H9 (cell line): Measurements from ENCODE around the gene CCNL1. TPM values are rescaled to one million over a fixed set of nuclear protein-coding genes. Genes with fewer than 3 reads are reported as not detected.
"Not testable (repeated sequence)": the region's sequence is repeated elsewhere in the genome, so short reads cannot be mapped to it uniquely, and the experiment has no call there.

ENCODE experiments used
- DNase-seq: peaks from one replicate; pipeline ENCODE4 v3.0.0-alpha.2; 2017
- H2AFZ ChIP-seq: one replicate; pipeline ENCODE4 v1.6.1; 2013; ENCODE audit warnings: mild to moderate bottlenecking, low read length, control low read depth, moderate library complexity
- H2AK5ac ChIP-seq: 2 replicates; pipeline ENCODE4 v1.6.1; 2013; ENCODE audit warnings: low read length, control low read depth, mixed read lengths; ENCODE audit not compliant: insufficient read length
- H2BK120ac ChIP-seq: one replicate; pipeline ENCODE4 v1.6.1; 2013; ENCODE audit warnings: low read depth, mild to moderate bottlenecking, low read length, control low read depth, inconsistent platforms; ENCODE audit not compliant: poor library complexity, severe bottlenecking
- H2BK12ac ChIP-seq: 2 replicates; pipeline ENCODE4 v1.6.1; 2013; ENCODE audit warnings: low read length, control low read depth, mixed read lengths, low read depth; ENCODE audit not compliant: insufficient read length
- H2BK15ac ChIP-seq: 2 replicates; pipeline ENCODE4 v1.6.1; 2013; ENCODE audit warnings: low read depth, low read length, control low read depth
- H2BK20ac ChIP-seq: one replicate; pipeline ENCODE4 v1.6.1; 2013; ENCODE audit warnings: low read depth, mild to moderate bottlenecking, low read length, control low read depth, inconsistent platforms; ENCODE audit not compliant: poor library complexity, severe bottlenecking
- H2BK5ac ChIP-seq: 2 replicates; pipeline ENCODE4 v1.6.1; 2013; ENCODE audit warnings: low read length, control low read depth, mixed read lengths; ENCODE audit not compliant: insufficient read length
- H3K14ac ChIP-seq: 2 replicates; pipeline ENCODE4 v1.6.1; 2013; ENCODE audit warnings: low read length, control low read depth; ENCODE audit not compliant: insufficient read depth
- H3K18ac ChIP-seq: 2 replicates; pipeline ENCODE4 v1.6.1; 2013; ENCODE audit warnings: low read depth, mild to moderate bottlenecking, mixed read lengths, low read length, control low read depth; ENCODE audit not compliant: insufficient read length
- H3K23ac ChIP-seq: 2 replicates; pipeline ENCODE4 v1.6.1; 2013; ENCODE audit warnings: low read length, control low read depth, mixed read lengths, low read depth; ENCODE audit not compliant: insufficient read length
- H3K23me2 ChIP-seq: 2 replicates; pipeline ENCODE4 v1.6.1; 2013; ENCODE audit warnings: low read depth, mild to moderate bottlenecking, mixed read lengths, low read length, control low read depth; ENCODE audit not compliant: insufficient read length, poor library complexity, severe bottlenecking
- H3K27ac ChIP-seq: 2 replicates; pipeline ENCODE4 v1.5.1; 2013; ENCODE audit warnings: low read length, control low read depth, mixed read lengths, low read depth; ENCODE audit not compliant: insufficient read length
- H3K27me3 ChIP-seq: 2 replicates; pipeline ENCODE4 v1.6.1; 2013; ENCODE audit warnings: low read length, control low read depth, inconsistent platforms; ENCODE audit not compliant: insufficient read depth
- H3K4ac ChIP-seq: 2 replicates; pipeline ENCODE4 v1.6.1; 2013; ENCODE audit warnings: low read depth, mild to moderate bottlenecking, control low read depth, inconsistent platforms, low read length, moderate library complexity
- H3K4me1 ChIP-seq: 2 replicates; pipeline ENCODE4 v1.6.1; 2013; ENCODE audit warnings: low read length, control low read depth, inconsistent platforms; ENCODE audit not compliant: insufficient read depth
- H3K4me2 ChIP-seq: 2 replicates; pipeline ENCODE4 v1.6.1; 2013; ENCODE audit warnings: low read length, control low read depth, mixed read lengths; ENCODE audit not compliant: insufficient read length, insufficient read depth
- H3K56ac ChIP-seq: 2 replicates; pipeline ENCODE4 v1.6.1; 2013; ENCODE audit warnings: low read depth, mild to moderate bottlenecking, mixed read lengths, low read length, control low read depth; ENCODE audit not compliant: insufficient read length
- H3K79me1 ChIP-seq: 2 replicates; pipeline ENCODE4 v1.6.1; 2013; ENCODE audit warnings: low read depth, mild to moderate bottlenecking, moderate library complexity, low read length, control low read depth, inconsistent platforms; ENCODE audit not compliant: insufficient read depth, poor library complexity, severe bottlenecking
- H3K79me2 ChIP-seq: 2 replicates; pipeline ENCODE4 v1.6.1; 2013; ENCODE audit warnings: low read length, control low read depth, inconsistent platforms; ENCODE audit not compliant: insufficient read depth
- H3K9ac ChIP-seq: 2 replicates; pipeline ENCODE4 v1.6.1; 2013; ENCODE audit warnings: low read length, control low read depth, mixed read lengths; ENCODE audit not compliant: insufficient read length; ENCODE audit errors: extremely low read depth
- H3K9me3 ChIP-seq: one replicate; pipeline ENCODE4 v1.6.1; 2013; ENCODE audit warnings: low read depth, low read length, inconsistent platforms; ENCODE audit not compliant: control insufficient read depth
- H3T11ph ChIP-seq: one replicate; pipeline ENCODE4 v1.6.1; 2013; ENCODE audit warnings: mild to moderate bottlenecking, low read length, control low read depth, inconsistent platforms
- H4K20me1 ChIP-seq: one replicate; pipeline ENCODE4 v1.6.1; 2013; ENCODE audit not compliant: control insufficient read depth, insufficient read length, insufficient read depth
- H4K5ac ChIP-seq: 2 replicates; pipeline ENCODE4 v1.6.1; 2013; ENCODE audit warnings: low read depth, mild to moderate bottlenecking, mixed read lengths, low read length, control low read depth; ENCODE audit not compliant: insufficient read length
- H4K8ac ChIP-seq: replicated peaks from 2 replicates; pipeline ENCODE4 v1.6.1; 2013; ENCODE audit warnings: low read length, control low read depth, mixed read lengths, low read depth; ENCODE audit not compliant: insufficient read length
- H4K91ac ChIP-seq: 2 replicates; pipeline ENCODE4 v1.6.1; 2013; ENCODE audit warnings: low read depth, mild to moderate bottlenecking, moderate library complexity, mixed read lengths, low read length, control low read depth; ENCODE audit not compliant: insufficient read length
- H3K27ac Mint-ChIP-seq, 3 experiments: 2 replicates in 2 of 3; 3 replicates in 1 of 3; pipeline ENCODE4 v1.8.0; 2020 to 2021; ENCODE audit warnings: mixed read lengths in 3 of 3, mild to moderate bottlenecking in 1 of 3, moderate library complexity in 1 of 3
- H3K27me3 Mint-ChIP-seq: 2 replicates; pipeline ENCODE4 v1.8.0; 2021; ENCODE audit warnings: low read depth, mild to moderate bottlenecking, moderate library complexity, mixed read lengths
- H3K36me3 Mint-ChIP-seq, 3 experiments: 2 replicates in 2 of 3; 3 replicates in 1 of 3; pipeline ENCODE4 v1.8.0; 2020 to 2021; ENCODE audit warnings: low read depth in 3 of 3, mixed read lengths in 3 of 3; ENCODE audit not compliant: insufficient read depth in 1 of 3
- H3K4me1 Mint-ChIP-seq, 2 experiments: 2 replicates each; pipeline ENCODE4 v1.8.0; 2020; ENCODE audit warnings: mixed read lengths in 2 of 2
- H3K4me3 Mint-ChIP-seq, 2 experiments: 2 replicates in 1 of 2; 3 replicates in 1 of 2; pipeline ENCODE4 v1.8.0; 2020 to 2021; ENCODE audit warnings: mild to moderate bottlenecking in 2 of 2, mixed read lengths in 2 of 2, moderate library complexity in 1 of 2
- H3K9me3 Mint-ChIP-seq, 2 experiments: 2 replicates in 1 of 2; 3 replicates in 1 of 2; pipeline ENCODE4 v1.8.0; 2020; ENCODE audit warnings: mild to moderate bottlenecking in 2 of 2, mixed read lengths in 2 of 2, moderate library complexity in 1 of 2
- WGBS: extraction: QIAGEN DNeasy Blood & Tissue Kit; methylation state at CpG from one replicate; pipeline ENCODE4 v1.1.7; 2013; ENCODE audit warnings: missing lambda C conversion rate, low lambda C conversion rate, mixed read lengths; ENCODE audit not compliant: insufficient read length; ENCODE audit errors: extremely low coverage; 5-methylcytosine and 5-hydroxymethylcytosine counted together
- total RNA-seq: library from RNA; stranded (reverse); gene quantifications from 2 replicates; pipeline ENCODE4 v1.2.1, GENCODE V29; 2021
- TF ChIP-seq, protein P1 (sequence below): fragments of 200-600 bp; sonication (generic); conservative IDR thresholded peaks from 3 replicates; pipeline ENCODE4 v1.8.0; 2021; ENCODE audit warnings: antibody characterized with exemption, mild to moderate bottlenecking

The CCNL1 gene
- total RNA-seq, 1 experiment from 2014 or later: 103 TPM

- H4K91ac ChIP-seq: no peak overlapping the region
- no peak overlapping the region for H4K5ac ChIP-seq
- Mint-ChIP-seq H3K36me3 (peaks cover 35 to 69% (median 46%) of the 10 kb centered on the region in 3 experiments), H3K4me1 (peaks cover 7 to 8% of the 10 kb centered on the region in 2 experiments), H3K9me3 (peaks cover 40 to 57% of the 10 kb centered on the region in 2 experiments), H3K27ac (no peak overlapping the region), H3K27me3 (peaks cover 5% of the 10 kb centered on the region), H3K4me3 (no peak overlapping the region)
- H3K18ac ChIP-seq: no peak overlapping the region
- WGBS: no CpG with 5 or more reads among the region's 27 CpGs
- H3K23ac ChIP-seq: no peak overlapping the region
- H3K56ac ChIP-seq: no peak overlapping the region
- H3K27ac ChIP-seq: no peak overlapping the region
- H4K20me1 ChIP-seq: no peaks in the 10 kb centered on the region
- no peak overlapping the region for H2BK12ac ChIP-seq
- H2BK20ac ChIP-seq: no peak overlapping the region
- TF ChIP-seq, protein P1, sequence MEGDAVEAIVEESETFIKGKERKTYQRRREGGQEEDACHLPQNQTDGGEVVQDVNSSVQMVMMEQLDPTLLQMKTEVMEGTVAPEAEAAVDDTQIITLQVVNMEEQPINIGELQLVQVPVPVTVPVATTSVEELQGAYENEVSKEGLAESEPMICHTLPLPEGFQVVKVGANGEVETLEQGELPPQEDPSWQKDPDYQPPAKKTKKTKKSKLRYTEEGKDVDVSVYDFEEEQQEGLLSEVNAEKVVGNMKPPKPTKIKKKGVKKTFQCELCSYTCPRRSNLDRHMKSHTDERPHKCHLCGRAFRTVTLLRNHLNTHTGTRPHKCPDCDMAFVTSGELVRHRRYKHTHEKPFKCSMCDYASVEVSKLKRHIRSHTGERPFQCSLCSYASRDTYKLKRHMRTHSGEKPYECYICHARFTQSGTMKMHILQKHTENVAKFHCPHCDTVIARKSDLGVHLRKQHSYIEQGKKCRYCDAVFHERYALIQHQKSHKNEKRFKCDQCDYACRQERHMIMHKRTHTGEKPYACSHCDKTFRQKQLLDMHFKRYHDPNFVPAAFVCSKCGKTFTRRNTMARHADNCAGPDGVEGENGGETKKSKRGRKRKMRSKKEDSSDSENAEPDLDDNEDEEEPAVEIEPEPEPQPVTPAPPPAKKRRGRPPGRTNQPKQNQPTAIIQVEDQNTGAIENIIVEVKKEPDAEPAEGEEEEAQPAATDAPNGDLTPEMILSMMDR: no peak
- 0 out of 2 replicates have a peak, but pooled peaks cover 1% of the 10 kb centered on the region for H3K79me2 ChIP-seq
- no peak overlapping the region for H3K4me2 ChIP-seq
- no peaks in the 10 kb centered on the region for H3K27me3 ChIP-seq
- H3K9me3 ChIP-seq: no peaks in the 10 kb centered on the region
- H3K4me1 ChIP-seq: no peaks in the 10 kb centered on the region
- no peaks in the 10 kb centered on the region for H3K79me1 ChIP-seq
- no peak overlapping the region for H3K9ac ChIP-seq
- H2AK5ac ChIP-seq: no peak overlapping the region
- no peak overlapping the region for H3K4ac ChIP-seq
- H3K14ac ChIP-seq: no peak overlapping the region
- H2AFZ ChIP-seq: no peak overlapping the region
- DNase-seq: no peak
- no peak overlapping the region for H2BK120ac ChIP-seq
- no peak overlapping the region for H3T11ph ChIP-seq
- H4K8ac ChIP-seq: no peak overlapping the region
- peaks cover 13% of the 10 kb centered on the region for H3K23me2 ChIP-seq
- no peak overlapping the region for H2BK15ac ChIP-seq
- no peak overlapping the region for H2BK5ac ChIP-seq
These were observed 19.4 kb upstream of the CCNL1 start for GRCh38 chr3:157179365-157179803.

DNA sequence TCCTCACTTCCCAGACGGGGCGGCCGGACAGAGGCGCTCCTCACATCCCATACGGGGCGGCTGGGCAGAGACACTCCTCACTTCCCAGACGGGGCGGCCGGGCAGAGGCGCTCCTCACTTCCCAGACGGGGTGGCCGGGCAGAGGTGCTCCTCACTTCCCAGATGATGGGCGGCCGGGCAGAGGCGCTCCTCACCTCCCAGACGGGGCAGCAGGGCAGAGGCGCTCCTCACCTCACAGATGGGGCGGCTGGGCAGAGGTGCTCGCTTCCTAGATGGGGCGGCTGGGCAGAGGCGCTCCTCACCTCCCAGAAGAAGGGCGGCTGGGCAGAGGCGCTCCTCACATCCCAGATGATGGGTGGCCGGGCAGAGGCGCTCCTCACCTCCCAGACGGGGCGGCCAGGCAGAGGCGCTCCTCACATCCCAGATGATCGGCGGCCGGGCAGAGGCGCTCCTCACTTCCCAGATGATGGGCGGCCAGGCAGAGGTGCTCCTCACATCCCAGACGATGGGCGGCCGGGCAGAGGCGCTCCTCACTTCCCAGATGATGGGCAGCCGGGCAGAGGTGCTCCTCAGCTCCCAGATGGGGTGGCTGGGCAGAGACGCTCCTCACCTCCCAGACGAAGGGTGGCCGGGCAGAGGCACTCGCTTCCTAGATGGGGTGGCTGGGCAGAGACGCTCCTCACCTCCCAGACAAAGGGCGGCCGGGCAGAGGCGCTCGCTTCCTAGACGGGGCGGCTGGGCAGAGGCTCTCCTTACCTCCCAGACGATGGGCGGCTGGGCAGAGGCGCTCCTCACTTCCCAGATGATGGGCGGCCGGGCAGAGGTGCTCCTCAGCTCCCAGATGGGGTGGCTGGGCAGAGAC is 18.8 kb upstream of the CCNL1 start:
- not testable (repeated sequence) for DNase-seq, H3K4me1 ChIP-seq, H2BK12ac ChIP-seq, H4K5ac ChIP-seq, H2BK20ac ChIP-seq, H3K27ac ChIP-seq, H2AK5ac ChIP-seq, H3K4me2 ChIP-seq, H4K91ac ChIP-seq, H3K23ac ChIP-seq, H3K27ac Mint-ChIP-seq, H3K9ac ChIP-seq, H3K18ac ChIP-seq, H3K27me3 Mint-ChIP-seq, H4K20me1 ChIP-seq, H2AFZ ChIP-seq, H3K79me2 ChIP-seq, H3K79me1 ChIP-seq, H4K8ac ChIP-seq, H3K9me3 ChIP-seq, H3K56ac ChIP-seq, H3K4ac ChIP-seq, H3T11ph ChIP-seq, H2BK15ac ChIP-seq, H3K27me3 ChIP-seq, H3K14ac ChIP-seq, H2BK5ac ChIP-seq, H2BK120ac ChIP-seq
- WGBS: no CpG with 5 or more reads among the region's 54 CpGs
- Mint-ChIP-seq H3K4me1 (peaks cover 12% of the 10 kb centered on the region in 2 experiments), H3K36me3 (peaks cover 34 to 64% (median 41%) of the 10 kb centered on the region in 3 experiments), H3K9me3 (peaks cover 37 to 52% of the 10 kb centered on the region in 2 experiments), H3K4me3 (0 out of 5 replicates have a peak overlapping the region, but pooled peaks of 1 of the 2 experiments have one; percentile 23)
- peaks cover 17% of the 10 kb centered on the region for H3K23me2 ChIP-seq
